ENCODE measurements around the gene PDZD4.

- TF ChIP-seq BDP1 (IDR thresholded peaks at IDR 0.05; ENCODE audit: insufficient read depth, insufficient read length) (no peak), CREB1 (IDR thresholded peaks at IDR 0.05) (no peak), CREB1 (CRISPR knock-in tag; IDR thresholded peaks at IDR 0.05) (no peak), FOSL1 (tag; conservative IDR thresholded peaks at IDR 0.05) (no peak), MAX (CRISPR knock-in tag; IDR thresholded peaks at IDR 0.05) (no peak), ESRRA (IDR thresholded peaks at IDR 0.05; ENCODE audit: borderline replicate concordance, low read depth) (no peak), ZNF263 (CRISPR knock-in tag; IDR thresholded peaks at IDR 0.05; ENCODE audit: borderline replicate concordance) (no peak), ZNF23 (CRISPR knock-in tag; IDR thresholded peaks at IDR 0.05) (no peak), AFF4 (CRISPR knock-in tag; IDR thresholded peaks at IDR 0.05) (no peak)
These were observed at the start of gene PDZD4 for GRCh38 chrX:153829799-153830639.

Measured in K562 (cell line).